ENCODE data around the gene SBK2.
"Not testable (repeated sequence)": the region's sequence is repeated elsewhere in the genome, so short reads cannot be mapped to it uniquely, and the experiment has no call there.

Gene SBK2

GRCh38 chr19:55535173-55535964 is 1.6 kb downstream of the SBK2 start:
- Histone ChIP-seq H3K36me3 (ENCODE audit: control insufficient read depth, insufficient read depth, low read length) (no peaks in the 10 kb centered on the region), H3K9me3 (ENCODE audit: control insufficient read depth, insufficient read depth, low read depth, low read length) (no peaks in the 10 kb centered on the region), H3K27me3 (ENCODE audit: control insufficient read depth, insufficient read depth, low read length) (no peaks in the 10 kb centered on the region; the same call in 1 of the 2 replicates), H3K27ac (ENCODE audit: low read depth, low read length) (no peak overlapping the region), H3K9ac (ENCODE audit: low read length) (no peak overlapping the region), H3K4me3 (ENCODE audit: low read depth, low read length) (no peak overlapping the region), H3K4me1 (ENCODE audit: control insufficient read depth, insufficient read depth, low read length) (peaks cover 14% of the 10 kb centered on the region)

GRCh38 chr19:55534280-55534679 is 2.7 kb downstream of the SBK2 start:
- H3K9me3 ChIP-seq (ENCODE audit: control insufficient read depth, insufficient read depth, low read depth, low read length); H3K36me3 ChIP-seq (ENCODE audit: control insufficient read depth, insufficient read depth, low read length); H3K4me3 ChIP-seq (ENCODE audit: low read depth, low read length); H3K27ac ChIP-seq (ENCODE audit: low read depth, low read length); H3K27me3 ChIP-seq (ENCODE audit: control insufficient read depth, insufficient read depth, low read length); H3K9ac ChIP-seq (ENCODE audit: low read length): not testable (repeated sequence)
- H3K4me1 ChIP-seq (ENCODE audit: control insufficient read depth, insufficient read depth, low read length): peaks cover 14% of the 10 kb centered on the region

GRCh38 chr19:55530996-55531395 is 5.9 kb downstream of the SBK2 start:
- H3K27ac ChIP-seq (ENCODE audit: low read depth, low read length): no peak overlapping the region
- H3K9ac ChIP-seq (ENCODE audit: low read length): no peak overlapping the region
- H3K4me3 ChIP-seq (ENCODE audit: low read depth, low read length): no peak overlapping the region

GRCh38 chr19:55529636-55530234 is 7.2 kb downstream of the SBK2 start:
- Histone ChIP-seq H3K27me3 (ENCODE audit: control insufficient read depth, insufficient read depth, low read length) (no peaks in the 10 kb centered on the region; the same call in 1 of the 2 replicates), H3K4me3 (ENCODE audit: low read depth, low read length) (no peak overlapping the region), H3K36me3 (ENCODE audit: control insufficient read depth, insufficient read depth, low read length) (no peaks in the 10 kb centered on the region), H3K4me1 (ENCODE audit: control insufficient read depth, insufficient read depth, low read length) (peaks cover 23% of the 10 kb centered on the region), H3K9ac (ENCODE audit: low read length) (no peak overlapping the region), H3K27ac (ENCODE audit: low read depth, low read length) (no peak overlapping the region), H3K9me3 (ENCODE audit: control insufficient read depth, insufficient read depth, low read depth, low read length) (no peaks in the 10 kb centered on the region; the same call in 1 of the 2 replicates)

More at GRCh38 chr19:55530996-55531395, 5.9 kb downstream of the SBK2 start:
- Histone ChIP-seq H3K4me1 (ENCODE audit: control insufficient read depth, insufficient read depth, low read length) (peaks cover 19% of the 10 kb centered on the region), H3K36me3 (ENCODE audit: control insufficient read depth, insufficient read depth, low read length) (no peaks in the 10 kb centered on the region), H3K9me3 (ENCODE audit: control insufficient read depth, insufficient read depth, low read depth, low read length) (no peaks in the 10 kb centered on the region; the same call in 1 of the 2 replicates), H3K27me3 (ENCODE audit: control insufficient read depth, insufficient read depth, low read length) (no peaks in the 10 kb centered on the region; the same call in 1 of the 2 replicates)

- H3K4me3 ChIP-seq (ENCODE audit: low read depth, low read length): peak overlapping the region; percentile 25; the same call in 1 of the 2 replicates
- peaks cover 2% of the 10 kb centered on the region; the same call in 1 of the 2 replicates for H3K27me3 ChIP-seq (ENCODE audit: control insufficient read depth, insufficient read depth, low read length)
- H3K36me3 ChIP-seq (ENCODE audit: control insufficient read depth, insufficient read depth, low read length): no peaks in the 10 kb centered on the region
- no peaks in the 10 kb centered on the region; the same call in 1 of the 2 replicates for H3K9me3 ChIP-seq (ENCODE audit: control insufficient read depth, insufficient read depth, low read depth, low read length)
- H3K4me1 ChIP-seq (ENCODE audit: control insufficient read depth, insufficient read depth, low read length): peaks cover 23% of the 10 kb centered on the region
- H3K9ac ChIP-seq (ENCODE audit: low read length): peak overlapping the region; percentile 19
- no peak overlapping the region for H3K27ac ChIP-seq (ENCODE audit: low read depth, low read length)
Observed at GRCh38 chr19:55528030-55528803, 8.7 kb downstream of the SBK2 start.

- Histone ChIP-seq H3K4me1 (ENCODE audit: control insufficient read depth, insufficient read depth, low read length) (peaks cover 23% of the 10 kb centered on the region), H3K27me3 (ENCODE audit: control insufficient read depth, insufficient read depth, low read length) (peaks cover 2% of the 10 kb centered on the region; the same call in 1 of the 2 replicates), H3K4me3 (ENCODE audit: low read depth, low read length) (no peak overlapping the region), H3K36me3 (ENCODE audit: control insufficient read depth, insufficient read depth, low read length) (no peaks in the 10 kb centered on the region), H3K9ac (ENCODE audit: low read length) (no peak overlapping the region), H3K27ac (ENCODE audit: low read depth, low read length) (no peak overlapping the region), H3K9me3 (ENCODE audit: control insufficient read depth, insufficient read depth, low read depth, low read length) (no peaks in the 10 kb centered on the region; the same call in 1 of the 2 replicates)
Observed at GRCh38 chr19:55527197-55528029, 9.5 kb downstream of the SBK2 start.

GRCh38 chr19:55526216-55527196 is 10.4 kb downstream of the SBK2 start:
- no peak overlapping the region for H3K27ac ChIP-seq (ENCODE audit: low read depth, low read length)
- peaks cover 23% of the 10 kb centered on the region for H3K4me1 ChIP-seq (ENCODE audit: control insufficient read depth, insufficient read depth, low read length)
- no peak overlapping the region for H3K4me3 ChIP-seq (ENCODE audit: low read depth, low read length)
- peaks cover 2% of the 10 kb centered on the region; the same call in 1 of the 2 replicates for H3K27me3 ChIP-seq (ENCODE audit: control insufficient read depth, insufficient read depth, low read length)
- H3K9me3 ChIP-seq (ENCODE audit: control insufficient read depth, insufficient read depth, low read depth, low read length): no peaks in the 10 kb centered on the region; the same call in 1 of the 2 replicates
- H3K36me3 ChIP-seq (ENCODE audit: control insufficient read depth, insufficient read depth, low read length): no peaks in the 10 kb centered on the region
- H3K9ac ChIP-seq (ENCODE audit: low read length): no peak overlapping the region

GRCh38 chr19:55525289-55526101 is 11.4 kb downstream of the SBK2 start:
- Histone ChIP-seq H3K4me1 (ENCODE audit: control insufficient read depth, insufficient read depth, low read length) (peaks cover 23% of the 10 kb centered on the region), H3K36me3 (ENCODE audit: control insufficient read depth, insufficient read depth, low read length) (no peaks in the 10 kb centered on the region), H3K27ac (ENCODE audit: low read depth, low read length) (no peak overlapping the region), H3K27me3 (ENCODE audit: control insufficient read depth, insufficient read depth, low read length) (peaks cover 2% of the 10 kb centered on the region; the same call in 1 of the 2 replicates), H3K9ac (ENCODE audit: low read length) (peak overlapping the region; percentile 12), H3K4me3 (ENCODE audit: low read depth, low read length) (no peak overlapping the region), H3K9me3 (ENCODE audit: control insufficient read depth, insufficient read depth, low read depth, low read length) (no peaks in the 10 kb centered on the region; the same call in 1 of the 2 replicates)

- H3K27ac ChIP-seq (ENCODE audit: low read depth, low read length): no peak overlapping the region
- no peaks in the 10 kb centered on the region for H3K36me3 ChIP-seq (ENCODE audit: control insufficient read depth, insufficient read depth, low read length)
- no peak overlapping the region for H3K4me3 ChIP-seq (ENCODE audit: low read depth, low read length)
- no peaks in the 10 kb centered on the region; the same call in 1 of the 2 replicates for H3K9me3 ChIP-seq (ENCODE audit: control insufficient read depth, insufficient read depth, low read depth, low read length)
- H3K9ac ChIP-seq (ENCODE audit: low read length): no peak overlapping the region
- peaks cover 8% of the 10 kb centered on the region; the same call in 1 of the 2 replicates for H3K27me3 ChIP-seq (ENCODE audit: control insufficient read depth, insufficient read depth, low read length)
- H3K4me1 ChIP-seq (ENCODE audit: control insufficient read depth, insufficient read depth, low read length): peaks cover 3% of the 10 kb centered on the region
Observed at GRCh38 chr19:55520691-55521292, 16.1 kb downstream of the SBK2 start.

All from HUES6 (cell line).